ENCODE measurements around the gene ZFAND2A.

DNA sequence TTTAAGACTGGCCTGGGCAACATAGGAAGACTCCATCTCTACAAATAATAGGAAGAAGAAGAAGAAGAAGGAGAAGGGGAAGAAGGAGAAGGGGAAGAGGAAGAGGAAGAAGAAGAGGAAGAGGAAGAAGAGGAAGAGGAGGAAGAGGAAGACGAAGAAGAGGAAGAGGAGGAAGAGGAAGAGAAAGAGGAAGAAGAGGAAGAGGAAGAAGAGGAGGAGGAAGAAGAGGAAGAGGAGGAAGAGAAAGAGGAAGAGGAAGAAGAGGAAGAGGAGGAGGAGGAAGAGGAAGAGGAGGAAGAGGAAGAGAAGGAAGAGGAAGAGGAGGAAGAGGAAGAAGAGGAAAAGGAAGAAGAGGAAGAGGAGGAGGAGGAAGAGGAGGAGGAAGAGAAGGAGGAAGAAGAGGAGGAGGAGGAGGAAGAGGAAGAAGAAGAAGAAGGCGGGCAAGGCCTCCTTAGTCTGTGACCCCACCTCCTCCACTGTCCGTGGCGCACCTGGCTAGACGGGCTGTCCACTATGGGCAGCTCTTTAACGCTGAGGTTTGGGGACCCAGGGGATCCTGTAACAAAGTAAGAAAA lies 28.8 kb upstream of the ZFAND2A start:
- TF ChIP-seq, protein P1, sequence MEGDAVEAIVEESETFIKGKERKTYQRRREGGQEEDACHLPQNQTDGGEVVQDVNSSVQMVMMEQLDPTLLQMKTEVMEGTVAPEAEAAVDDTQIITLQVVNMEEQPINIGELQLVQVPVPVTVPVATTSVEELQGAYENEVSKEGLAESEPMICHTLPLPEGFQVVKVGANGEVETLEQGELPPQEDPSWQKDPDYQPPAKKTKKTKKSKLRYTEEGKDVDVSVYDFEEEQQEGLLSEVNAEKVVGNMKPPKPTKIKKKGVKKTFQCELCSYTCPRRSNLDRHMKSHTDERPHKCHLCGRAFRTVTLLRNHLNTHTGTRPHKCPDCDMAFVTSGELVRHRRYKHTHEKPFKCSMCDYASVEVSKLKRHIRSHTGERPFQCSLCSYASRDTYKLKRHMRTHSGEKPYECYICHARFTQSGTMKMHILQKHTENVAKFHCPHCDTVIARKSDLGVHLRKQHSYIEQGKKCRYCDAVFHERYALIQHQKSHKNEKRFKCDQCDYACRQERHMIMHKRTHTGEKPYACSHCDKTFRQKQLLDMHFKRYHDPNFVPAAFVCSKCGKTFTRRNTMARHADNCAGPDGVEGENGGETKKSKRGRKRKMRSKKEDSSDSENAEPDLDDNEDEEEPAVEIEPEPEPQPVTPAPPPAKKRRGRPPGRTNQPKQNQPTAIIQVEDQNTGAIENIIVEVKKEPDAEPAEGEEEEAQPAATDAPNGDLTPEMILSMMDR (IDR thresholded peaks at IDR 0.05 in 4 of 5, conservative IDR thresholded peaks at IDR 0.05 in 1 of 5), result no peak
- TF ChIP-seq POLR2A (IDR thresholded peaks at IDR 0.05), result no peak

All from gastrocnemius medialis (tissue), 4 donors.